Hematopoietic multipotent progenitor cell treated with erythropoietin and hydrocortisone succinate and interleukin-3 and kit ligand, for 6 days (in vitro differentiated cells): ENCODE results near the gene PEAK3.

Experiments used
- DNase-seq: peaks from one replicate; pipeline ENCODE4 v3.0.0-alpha.2; 2015

The PEAK3 gene

DNA sequence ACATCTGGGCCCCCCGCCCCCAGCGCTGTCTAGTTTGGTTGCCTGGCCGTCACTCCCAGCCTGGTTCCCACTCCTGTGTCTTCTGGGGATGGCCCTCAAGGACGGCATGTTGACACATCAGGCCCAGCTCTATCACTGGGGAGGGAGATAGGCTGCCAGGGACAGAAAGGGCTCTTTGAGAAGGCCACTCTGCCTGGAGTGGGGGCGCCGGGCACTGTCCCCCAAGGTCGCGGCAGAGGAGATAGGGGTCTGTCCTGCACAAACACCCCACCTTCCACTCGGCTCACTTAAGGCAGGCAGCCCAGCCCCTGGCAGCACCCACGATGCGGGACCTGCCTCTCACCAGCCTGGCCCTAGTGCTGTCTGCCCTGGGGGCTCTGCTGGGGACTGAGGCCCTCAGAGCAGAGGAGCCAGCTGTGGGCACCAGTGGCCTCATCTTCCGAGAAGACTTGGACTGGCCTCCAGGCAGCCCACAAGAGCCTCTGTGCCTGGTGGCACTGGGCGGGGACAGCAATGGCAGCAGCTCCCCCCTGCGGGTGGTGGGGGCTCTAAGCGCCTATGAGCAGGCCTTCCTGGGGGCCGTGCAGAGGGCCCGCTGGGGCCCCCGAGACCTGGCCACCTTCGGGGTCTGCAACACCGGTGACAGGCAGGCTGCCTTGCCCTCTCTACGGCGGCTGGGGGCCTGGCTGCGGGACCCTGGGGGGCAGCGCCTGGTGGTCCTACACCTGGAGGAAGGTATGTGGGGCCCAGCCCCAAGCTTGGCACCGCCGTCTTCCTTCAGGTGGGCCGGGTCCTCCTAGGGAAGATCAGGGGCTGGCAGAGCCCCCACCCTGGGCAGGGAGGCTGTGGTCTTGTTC, 32.7 kb downstream of the PEAK3 start, which contains the start of gene AMH:
Gene AMH, plus strand, starts transcription at position 314 of the 857 bp plus-strand sequence. Its CDS starts 10 bp downstream, at position 324.
- DNase-seq, result no peak

DNA sequence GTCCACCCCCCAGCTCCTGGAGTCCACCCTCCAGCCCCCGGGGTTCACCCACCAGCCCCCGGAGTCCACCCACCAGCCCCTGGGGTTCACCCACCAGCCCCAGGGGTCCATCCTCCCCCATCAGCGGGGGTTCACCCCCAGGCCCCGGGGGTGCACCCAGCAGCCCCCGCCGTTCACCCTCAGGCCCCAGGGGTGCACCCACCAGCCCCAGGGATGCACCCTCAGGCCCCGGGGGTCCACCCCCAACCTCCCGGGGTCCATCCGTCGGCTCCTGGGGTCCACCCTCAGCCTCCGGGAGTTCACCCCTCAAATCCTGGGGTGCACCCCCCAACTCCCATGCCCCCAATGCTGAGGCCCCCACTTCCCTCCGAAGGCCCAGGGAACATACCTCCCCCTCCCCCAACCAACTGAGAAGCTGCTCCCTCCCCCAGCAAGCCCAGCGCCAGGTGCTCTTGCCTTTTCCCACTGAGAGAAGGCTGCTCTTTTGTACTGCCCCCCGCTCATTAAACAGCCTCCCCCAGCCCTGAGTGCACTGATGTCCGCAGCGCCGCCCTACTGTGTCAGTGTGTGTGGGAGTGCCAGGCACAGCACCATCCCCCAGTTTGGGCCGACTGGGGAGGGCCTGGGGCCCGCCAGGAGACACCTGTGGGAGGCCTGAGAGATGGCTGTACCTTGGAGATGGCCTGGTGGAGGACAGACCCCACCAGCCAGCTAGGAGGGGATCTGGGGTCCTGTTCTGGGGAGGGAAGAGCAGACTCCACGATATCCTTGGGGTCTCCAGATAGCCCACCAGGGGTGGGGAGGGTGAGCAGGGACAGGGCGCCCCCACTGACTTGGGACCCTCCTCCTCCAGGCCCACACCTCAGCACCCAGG, 33.6 kb downstream of the PEAK3 start:
- no peak for DNase-seq

DNA sequence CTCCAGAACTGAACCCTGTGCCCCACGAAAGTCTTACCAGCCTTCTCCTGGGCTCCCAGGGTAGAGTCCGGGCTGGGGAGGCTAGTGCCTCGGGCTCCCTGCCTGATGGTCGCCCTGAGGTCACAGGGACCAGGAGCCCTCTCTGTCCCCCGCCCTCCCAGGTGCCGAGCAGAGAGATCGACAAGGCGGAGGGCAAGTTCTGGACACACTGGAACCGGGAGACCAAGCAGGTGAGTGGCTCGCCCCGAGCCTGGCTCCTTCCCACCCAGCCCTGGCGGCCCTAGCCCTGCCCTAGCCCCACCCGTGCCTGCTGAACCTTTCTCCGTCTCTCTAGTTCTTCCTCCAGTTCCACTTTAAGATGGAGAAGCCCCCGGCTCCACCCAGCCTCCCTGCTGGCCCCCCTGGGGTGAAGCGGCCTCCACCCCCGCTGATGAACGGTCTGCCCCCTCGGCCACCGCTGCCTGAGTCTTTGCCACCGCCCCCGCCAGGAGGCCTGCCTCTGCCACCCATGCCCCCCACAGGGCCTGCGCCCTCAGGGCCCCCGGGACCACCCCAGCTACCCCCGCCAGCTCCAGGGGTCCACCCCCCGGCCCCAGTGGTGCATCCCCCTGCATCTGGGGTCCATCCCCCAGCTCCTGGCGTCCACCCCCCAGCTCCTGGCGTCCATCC, 34.4 kb downstream of the PEAK3 start:
- no peak for DNase-seq

DNA sequence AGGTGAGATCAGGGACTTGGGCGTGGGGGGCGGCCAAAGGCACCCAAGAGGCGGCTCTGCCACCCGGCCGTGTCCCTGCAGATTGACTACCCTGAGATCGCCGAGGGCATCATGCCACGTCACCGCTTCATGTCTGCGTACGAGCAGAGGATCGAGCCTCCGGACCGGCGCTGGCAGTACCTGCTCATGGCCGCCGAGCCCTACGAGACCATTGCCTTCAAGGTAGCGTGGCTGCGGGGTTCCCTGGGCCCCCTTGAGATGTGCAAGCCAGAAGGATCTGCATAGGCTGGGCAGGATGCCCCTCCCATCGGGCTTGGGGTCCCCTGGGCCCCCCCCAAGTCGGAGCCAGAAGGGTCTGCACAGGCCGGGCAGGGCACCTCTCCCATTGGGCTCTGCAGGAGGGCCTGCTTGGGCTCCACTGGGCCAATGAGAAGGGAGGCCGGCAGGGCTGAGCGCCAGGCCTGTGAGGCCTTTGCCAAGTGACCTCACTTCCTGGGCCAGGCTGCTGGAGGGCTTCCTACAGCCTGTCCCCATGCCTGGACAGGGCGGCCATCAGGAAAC, 35.1 kb downstream of the PEAK3 start:
- no peak for DNase-seq

DNA sequence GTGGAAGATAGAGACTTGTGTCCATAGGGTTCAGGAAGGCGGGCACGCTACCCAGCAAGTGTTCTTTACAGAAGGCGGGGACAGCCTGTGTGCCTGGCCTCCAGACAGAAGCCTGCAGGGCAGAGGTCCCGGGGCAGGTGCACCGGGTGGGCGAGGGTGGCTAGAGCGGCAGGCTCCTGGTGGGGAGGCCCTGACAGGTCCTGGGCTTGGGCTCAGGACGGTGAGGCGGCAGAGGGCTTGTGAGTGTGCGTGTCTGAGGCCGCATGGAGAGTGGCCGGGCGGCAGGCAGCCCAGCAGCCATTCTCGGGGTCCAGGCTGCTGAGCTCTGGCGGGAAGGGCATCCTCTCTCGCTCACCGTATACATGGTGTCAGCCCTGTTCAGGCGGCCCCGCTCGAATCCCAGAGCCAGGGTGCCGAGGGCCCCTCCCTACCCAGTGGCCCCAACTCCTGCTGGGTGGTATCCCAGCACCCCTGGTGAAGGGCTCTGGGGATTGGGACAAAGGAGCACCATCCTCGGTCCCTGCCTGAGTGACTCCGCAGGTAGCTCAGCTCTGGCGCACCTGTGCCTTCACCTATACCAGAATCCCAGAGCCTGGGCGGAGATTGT, 35.9 kb downstream of the PEAK3 start:
- DNase-seq, result no peak

DNA sequence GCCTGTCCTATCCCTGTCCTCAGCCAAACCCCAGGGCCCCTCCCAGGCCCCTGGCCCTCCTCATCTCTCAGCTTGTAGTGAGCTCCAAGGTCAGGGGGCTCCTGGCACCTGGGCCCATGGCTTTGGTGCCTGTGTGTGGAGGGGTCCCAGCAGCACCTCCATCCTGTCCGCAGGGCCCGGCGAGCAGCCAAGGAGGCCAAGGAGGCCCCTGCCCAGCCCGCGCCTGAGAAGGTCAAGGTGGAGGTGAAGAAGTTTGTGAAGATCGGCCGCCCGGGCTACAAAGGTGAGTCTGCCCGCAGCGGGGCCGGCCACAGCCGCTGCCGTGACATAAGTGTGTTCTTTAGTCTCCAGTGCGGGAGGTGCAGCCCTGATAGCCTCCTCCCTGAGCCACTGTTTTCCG, 36.7 kb downstream of the PEAK3 start:
- DNase-seq, result no peak

DNA sequence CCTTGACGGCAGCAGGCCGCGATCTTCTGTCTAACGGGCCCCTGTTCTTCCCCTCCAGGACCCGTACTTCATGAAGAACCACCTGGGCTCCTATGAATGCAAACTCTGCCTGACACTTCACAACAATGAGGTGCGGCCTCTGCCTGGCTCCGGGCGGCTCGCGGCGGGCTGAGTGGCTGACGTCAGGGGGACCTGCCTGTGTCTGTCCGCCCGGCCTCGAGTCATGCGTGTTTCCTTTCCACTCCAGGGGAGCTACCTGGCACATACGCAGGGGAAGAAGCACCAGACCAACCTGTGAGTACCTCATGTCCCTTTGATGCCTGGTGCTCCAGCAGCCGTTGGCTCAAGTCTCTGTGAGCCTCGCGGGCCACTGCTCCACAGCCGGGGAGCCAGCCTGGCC, 37.5 kb downstream of the PEAK3 start:
- DNase-seq, result no peak

DNA sequence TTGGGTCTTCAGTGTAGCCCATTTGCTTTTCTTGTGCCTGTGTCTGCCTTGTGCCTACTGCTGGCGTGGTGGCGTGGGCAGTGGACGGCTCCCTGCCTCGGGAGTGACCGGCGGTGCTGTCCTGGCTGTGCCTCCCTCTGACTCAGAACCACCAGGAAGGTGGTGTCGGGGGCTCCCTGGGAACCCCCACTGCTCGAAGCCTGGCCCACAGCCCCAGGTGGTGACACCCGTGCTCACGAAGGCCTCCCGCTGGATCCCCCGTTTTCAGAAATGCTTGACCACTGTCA, 37.9 kb downstream of the PEAK3 start:
- DNase-seq, result no peak

DNA sequence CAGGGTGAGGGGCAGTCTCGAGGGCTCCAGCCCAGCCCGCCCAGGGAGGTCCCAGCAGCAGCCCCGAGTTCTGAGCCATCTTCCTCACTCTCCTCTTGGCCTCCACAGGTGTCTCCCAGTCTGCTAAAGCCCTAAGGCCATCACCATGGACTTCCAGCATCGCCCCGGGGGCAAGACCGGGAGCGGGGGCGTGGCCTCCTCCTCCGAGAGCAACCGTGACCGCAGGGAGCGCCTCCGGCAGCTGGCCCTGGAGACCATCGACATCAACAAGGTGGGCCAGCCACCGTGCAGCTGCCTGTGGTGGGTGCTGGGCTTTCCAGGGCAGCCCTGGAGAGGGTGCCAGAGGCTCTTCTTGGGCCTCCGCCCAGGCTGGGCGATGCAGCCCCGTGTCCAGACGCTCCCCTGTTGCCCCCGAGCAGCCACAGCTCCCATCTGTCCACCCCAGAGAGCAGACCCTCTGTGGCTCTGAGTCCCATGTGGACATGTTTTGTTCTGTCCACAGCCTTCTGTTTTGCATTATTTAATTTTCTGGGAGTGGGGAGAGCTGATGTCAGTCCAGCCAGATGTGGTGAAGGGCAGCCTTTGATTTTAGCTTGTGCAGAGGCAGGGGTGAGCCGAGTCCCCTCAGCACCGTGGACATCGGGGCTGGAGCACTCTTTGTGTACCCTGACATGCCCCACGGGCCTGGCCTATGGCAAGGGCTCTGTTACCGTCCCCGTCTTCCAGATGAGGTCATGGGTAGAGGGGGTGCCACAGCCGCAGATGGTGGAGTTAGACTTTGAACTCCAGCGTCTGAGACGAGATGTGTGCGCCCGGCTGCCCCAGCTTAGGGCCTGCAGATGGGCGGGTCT, 38.5 kb downstream of the PEAK3 start:
- DNase-seq, result no peak

DNA sequence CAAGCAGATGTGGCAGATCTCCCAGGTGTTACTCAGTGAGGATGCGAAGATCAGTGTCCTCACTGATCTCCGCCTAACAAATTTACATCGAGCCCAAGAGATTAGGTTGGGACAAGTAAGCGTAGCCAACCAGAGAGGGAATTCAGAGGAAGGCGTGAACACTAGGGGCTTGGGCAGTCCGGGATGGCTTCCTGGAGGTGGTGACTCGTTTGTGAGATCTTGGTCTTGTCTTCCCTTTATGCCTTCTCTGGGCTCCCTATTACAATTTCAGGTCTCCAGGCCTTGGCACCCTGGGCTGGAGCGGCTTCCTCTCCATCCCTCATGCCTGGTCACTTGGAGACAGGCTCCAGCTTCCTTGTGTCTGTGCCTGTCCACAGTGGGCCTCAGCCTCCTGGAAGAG, 39.2 kb downstream of the PEAK3 start:
- DNase-seq, result no peak

DNA sequence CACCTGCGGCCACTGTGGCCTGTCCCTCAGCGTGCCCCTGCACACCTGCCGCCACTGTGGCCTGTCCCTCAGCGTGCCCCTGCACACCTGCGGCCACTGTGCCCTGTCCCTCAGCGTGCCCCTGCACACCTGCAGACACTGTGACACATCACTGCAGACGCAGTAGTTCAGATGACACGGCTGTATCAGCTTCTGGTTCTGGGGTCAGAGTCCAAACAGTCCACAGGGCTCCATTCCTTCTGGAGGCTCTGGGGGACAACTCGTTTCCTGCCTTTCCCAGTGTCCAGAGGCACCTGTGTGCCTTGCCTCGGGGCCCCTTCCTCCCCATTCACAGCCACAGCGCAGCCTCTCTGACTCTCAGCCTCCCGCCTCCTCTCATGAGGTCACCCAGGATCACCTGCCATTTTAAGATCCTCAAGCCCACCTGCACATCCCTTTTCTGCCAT, 39.9 kb downstream of the PEAK3 start:
- DNase-seq, result no peak

DNA sequence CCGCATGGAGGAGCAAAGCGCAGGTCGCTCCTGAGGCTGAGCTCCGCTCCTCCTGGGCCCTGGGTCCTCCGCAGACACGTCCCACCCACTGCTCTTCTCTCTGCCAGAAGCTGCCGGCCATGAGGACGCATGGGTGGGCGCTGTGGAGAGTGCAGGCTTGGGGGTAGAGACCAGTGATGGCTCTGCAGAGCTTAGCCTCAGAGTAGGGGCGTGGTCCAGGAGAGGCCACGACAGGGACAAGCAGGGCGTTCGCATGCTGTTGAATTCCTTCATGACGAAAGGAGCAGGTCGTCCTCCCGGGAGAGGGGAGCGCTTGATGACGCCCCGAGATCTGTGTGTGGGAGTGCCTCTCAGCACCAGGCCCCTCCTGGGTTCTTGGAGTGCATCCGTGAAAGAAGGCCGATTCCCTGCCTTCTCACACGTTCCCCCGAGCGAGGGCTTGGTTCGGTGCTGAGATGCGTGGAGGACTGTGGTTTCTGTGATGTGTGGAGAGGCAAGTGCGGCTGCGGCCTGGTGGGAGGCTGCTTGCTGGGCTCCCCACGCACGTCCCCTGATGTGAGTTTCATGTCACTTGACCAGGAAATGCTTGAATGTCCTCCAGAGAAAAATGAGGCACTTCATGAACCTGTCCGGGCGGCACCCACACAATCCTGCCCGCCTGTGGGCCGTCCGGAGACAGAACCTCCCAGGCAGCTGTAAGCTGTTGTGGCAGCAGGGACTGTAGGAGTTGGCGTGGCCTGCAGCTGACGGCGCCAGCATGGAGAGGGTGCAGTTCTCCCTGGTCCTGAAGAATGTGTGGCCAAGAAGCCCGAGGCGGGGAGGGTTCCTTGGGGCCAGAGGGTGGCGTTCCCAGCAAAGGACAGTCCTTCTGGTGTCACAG, 40.9 kb downstream of the PEAK3 start:
- no peak for DNase-seq

DNA sequence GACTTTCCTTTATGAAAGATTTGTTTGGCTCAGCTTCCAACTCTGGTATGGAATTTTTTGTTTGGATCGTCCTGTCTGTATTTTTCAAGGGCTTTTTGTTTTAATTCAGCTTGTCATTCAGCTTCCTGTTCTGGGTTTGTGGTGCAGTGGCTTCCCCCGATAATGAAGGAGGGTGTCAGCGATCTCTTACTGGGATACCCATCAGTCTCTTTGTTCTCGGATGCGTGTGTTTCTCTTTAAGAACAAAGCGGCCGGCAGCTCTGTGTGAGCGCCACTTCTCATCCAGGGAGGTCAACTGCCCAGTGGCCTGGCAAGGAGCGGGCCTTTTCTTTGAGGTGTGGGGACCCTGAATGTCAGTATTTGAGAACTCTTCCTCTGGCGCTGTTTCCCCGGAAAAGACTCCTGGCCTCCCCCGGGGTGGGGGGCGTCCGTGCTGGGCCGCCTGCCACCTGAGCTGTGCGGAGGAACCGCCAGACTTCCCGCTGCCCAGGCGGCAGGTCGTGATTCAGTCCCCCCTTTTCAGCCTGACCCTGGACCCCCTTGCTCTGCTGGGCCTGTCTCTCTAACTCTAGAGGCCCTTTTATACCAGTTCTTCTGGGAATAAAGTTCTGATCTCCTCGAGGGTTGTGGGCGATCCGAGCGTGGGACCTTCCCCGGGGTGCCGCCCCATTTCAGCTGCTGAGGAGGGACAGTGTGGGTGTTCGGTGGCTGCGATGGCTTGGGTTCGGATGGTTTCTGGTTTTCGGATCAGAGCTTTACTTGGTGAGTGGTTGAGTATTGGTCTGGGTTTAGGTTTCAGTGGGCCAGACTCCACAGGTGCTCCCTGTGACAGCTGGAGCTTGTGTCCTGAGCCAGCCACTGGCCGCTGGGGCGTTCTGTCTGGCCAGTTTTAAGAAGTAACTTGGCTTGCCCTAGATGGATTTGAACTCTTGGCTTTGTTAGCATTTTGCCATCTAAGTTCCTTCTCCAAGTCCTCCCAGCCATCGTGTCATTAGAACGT, 41.9 kb downstream of the PEAK3 start:
- peak; percentile 89 for DNase-seq

DNA sequence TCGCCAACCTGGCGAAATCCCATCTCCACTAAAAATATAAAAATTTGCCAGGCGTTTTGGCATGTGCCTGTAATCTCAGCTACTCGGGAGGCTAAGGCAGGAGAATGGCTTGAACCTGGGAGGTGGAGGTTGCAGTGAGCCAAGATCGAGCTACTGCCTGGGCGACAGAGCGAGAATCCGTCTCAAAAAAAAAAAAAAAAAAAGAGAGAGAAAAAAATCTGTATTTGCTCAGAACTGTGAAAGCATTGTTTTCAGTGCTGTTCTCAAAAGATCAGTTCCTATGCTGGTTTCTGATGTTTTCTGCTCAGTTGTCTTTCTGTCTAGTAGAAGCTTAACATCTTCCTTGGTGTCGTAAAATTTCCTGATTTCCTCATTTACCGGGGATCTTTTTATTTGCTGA, 42.8 kb downstream of the PEAK3 start:
- no peak for DNase-seq

DNA sequence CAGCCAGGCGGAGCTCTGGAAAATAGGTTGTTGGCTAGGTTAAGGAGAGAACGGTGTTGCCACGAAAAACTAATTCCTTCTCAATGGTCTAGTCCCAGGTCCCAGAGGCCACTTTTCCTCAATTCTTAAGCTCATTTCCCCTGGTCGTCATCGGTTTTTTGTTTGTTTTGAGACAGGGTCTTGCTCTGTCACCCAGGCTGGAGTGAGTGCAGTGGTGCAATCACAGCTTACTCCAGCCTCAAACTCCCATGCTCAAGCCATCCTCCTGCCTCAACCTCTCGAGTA, 44.2 kb downstream of the PEAK3 start:
- no peak for DNase-seq

DNA sequence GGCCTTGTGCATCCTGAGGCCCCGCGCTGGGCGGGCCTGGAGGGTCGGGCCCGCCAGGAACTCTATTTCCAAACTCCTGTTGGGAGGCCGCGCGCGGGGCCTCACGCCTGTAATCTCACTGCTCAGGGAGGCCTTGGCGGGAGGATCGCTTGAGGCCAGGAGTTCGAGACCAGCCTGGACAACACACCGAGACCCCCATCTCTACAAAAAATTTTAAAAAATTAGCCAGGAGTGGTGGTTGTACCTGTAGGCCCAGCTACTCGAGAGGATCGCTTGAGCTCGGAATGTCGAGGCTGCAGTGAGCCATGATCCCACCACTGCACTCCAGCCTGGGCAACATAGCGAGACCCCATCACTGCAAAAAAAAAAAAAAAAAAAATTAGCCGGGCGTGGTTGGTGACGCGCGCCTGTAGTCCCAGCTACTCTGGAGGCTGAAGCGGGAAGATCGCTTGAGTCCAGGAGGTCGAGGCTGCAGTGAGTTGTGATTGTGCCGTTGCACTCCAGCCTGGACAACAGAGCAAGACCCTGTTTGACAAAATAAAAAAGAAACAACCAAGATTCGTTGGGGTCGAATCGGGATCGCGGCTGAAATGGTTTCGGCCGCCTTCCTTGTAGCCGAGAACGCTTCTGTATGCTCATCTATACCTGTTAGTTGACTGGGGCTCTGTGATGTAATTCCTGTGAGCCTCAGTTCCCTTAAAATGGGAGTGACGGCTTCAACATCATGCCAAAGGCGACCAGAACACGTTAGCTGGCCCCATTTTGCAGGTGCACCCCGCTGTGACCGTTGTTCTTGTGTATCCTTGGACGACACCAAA, 44.7 kb downstream of the PEAK3 start:
- no peak for DNase-seq

DNA sequence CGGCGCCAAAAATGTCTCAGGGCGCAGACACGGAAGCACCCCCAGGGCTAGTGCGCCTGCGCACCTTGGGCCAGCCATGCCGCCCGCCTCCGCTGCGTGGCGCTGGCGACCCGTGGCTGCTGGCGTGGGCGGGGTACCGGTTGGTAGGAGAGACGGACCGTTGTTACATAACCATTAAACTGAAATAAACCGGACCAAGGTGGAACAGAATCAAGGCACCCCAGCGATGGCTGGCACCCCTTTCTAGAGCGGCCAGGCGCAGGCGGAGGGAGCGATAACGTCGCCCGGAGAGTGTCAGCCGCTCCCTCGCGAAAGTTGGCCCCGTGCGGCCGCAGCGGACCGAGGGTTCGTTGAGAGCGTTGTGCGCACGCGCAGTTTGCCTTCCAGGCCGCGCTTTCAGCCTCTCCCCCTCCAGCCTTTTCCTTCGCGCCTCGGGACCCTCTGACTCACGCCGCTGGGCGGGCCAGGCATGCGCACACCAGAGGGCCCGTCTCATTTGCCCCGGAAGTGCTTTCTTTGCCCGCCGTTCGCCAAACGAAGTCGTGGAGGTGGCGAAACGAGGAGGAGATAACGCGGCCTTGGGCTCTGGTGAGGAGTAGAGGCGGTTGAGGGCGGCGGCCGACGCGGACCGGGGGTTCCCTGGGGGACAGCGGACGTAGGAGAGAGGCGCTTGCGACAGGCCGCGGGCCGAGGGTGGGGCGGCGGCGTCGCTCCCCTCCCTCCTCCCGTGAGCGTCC, 45.5 kb downstream of the PEAK3 start, which contains the start of the genes PLEKHJ1 and SF3A2:
Gene PLEKHJ1, minus strand, starts transcription at position 16 of the 737 bp plus-strand sequence. CDS start 81 bp downstream, outside the sequence.
Gene SF3A2, plus strand, starts transcription at position 511 of the 737 bp plus-strand sequence. CDS start 6,595 bp downstream, outside the sequence.
- peak; percentile 99 for DNase-seq

DNA sequence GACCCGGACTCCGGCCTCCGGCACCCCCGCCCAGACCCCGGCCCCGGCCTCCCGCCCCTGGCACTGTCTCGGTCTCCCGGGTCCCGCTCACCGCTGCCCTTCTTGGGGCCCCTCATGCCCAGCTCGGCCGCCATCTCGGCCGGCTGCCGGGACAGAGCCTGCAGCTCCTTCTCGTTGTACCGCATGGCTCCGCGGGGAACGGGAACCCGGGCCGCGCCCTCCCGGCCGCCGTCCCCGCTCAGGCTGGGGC, 46.0 kb downstream of the PEAK3 start:
- DNase-seq, result no peak
